GM19463 (cell line): ENCODE measurements around the gene SLC39A1.
A peak's percentile ranks its signal among the peaks of the same experiment; 100 is the strongest.
"Not testable (repeated sequence)": the region's sequence is repeated elsewhere in the genome, so short reads cannot be mapped to it uniquely, and the experiment has no call there.

ENCODE experiments used
- ATAC-seq: cut with Tn5 transposase; IDR thresholded peaks from one replicate; pipeline ENCODE4 v1.9.1; 2021; ENCODE audit warnings: mild to moderate bottlenecking, moderate library complexity; ENCODE audit not compliant: unreplicated experiment

Gene SLC39A1

GRCh38 chr1:153932156-153933131 lies 30.9 kb downstream of the SLC39A1 start:
- no peak for ATAC-seq

GRCh38 chr1:153929981-153930948 lies 33.1 kb downstream of the SLC39A1 start:
- no peak for ATAC-seq

- ATAC-seq = no peak
Observed at GRCh38 chr1:153929426-153929825, 33.9 kb downstream of the SLC39A1 start.

GRCh38 chr1:153928791-153929341 lies 34.5 kb downstream of the SLC39A1 start:
- ATAC-seq = no peak

GRCh38 chr1:153928245-153928644 lies 35.1 kb downstream of the SLC39A1 start:
- no peak for ATAC-seq

- no peak for ATAC-seq
Observed at GRCh38 chr1:153926405-153926804, 36.9 kb downstream of the SLC39A1 start.

GRCh38 chr1:153922972-153923925 lies 40.1 kb downstream of the SLC39A1 start, which contains the start of gene GATAD2B:
GATAD2B (minus strand) TSS chr1:153922972; CDS start chr1:153828347, 94,625 bp downstream.
- peak; percentile 92 for ATAC-seq

- peak; percentile 26 for ATAC-seq
Observed at GRCh38 chr1:153922076-153922971, 41.0 kb downstream of the SLC39A1 start.

GRCh38 chr1:153921803-153922075 lies 41.6 kb downstream of the SLC39A1 start:
- ATAC-seq = no peak

- ATAC-seq = no peak
Observed at GRCh38 chr1:153921080-153921802, 42.1 kb downstream of the SLC39A1 start.

GRCh38 chr1:153919876-153920852 lies 43.2 kb downstream of the SLC39A1 start:
- no peak for ATAC-seq

- no peak for ATAC-seq
Observed at GRCh38 chr1:153916297-153916696, 47.0 kb downstream of the SLC39A1 start.

- no peak for ATAC-seq
Observed at GRCh38 chr1:153912349-153912748, 51.0 kb downstream of the SLC39A1 start.

GRCh38 chr1:153910560-153910959 lies 52.8 kb downstream of the SLC39A1 start:
- not testable (repeated sequence) for ATAC-seq
